IMR-90 (cell line): Measurements from ENCODE around the gene TXNDC11. TPM values are rescaled to one million over a fixed set of nuclear protein-coding genes. Genes with fewer than 3 reads are reported as not detected.

Experiments
- ATAC-seq: fragments of 200-7000 bp; cut with Tn5 transposase; 2 replicates; pipeline ENCODE4 v1.9.1; 2020; ENCODE audit warnings: low read depth, mild to moderate bottlenecking, moderate library complexity
- BruUV-seq: library from RNA; stranded (reverse); fragments of 400-500 nt; replicated peaks from 2 replicates; lab custom pipeline; 2021; lab: Mats Ljungman, UMichigan
- CTCF ChIA-PET: fragments of 300-600 bp; formaldehyde crosslinking; extraction: SDS; loops from one replicate; lab custom pipeline; 2021; ENCODE audit warnings: antibody characterized with exemption; lab: Yijun Ruan, JAX
- POLR2A ChIA-PET: fragments of 300-600 bp; sonication (Branson Sonifier 250); formaldehyde crosslinking; loops from one replicate; lab custom pipeline; 2022; ENCODE audit warnings: antibody characterized with exemption; ENCODE audit not compliant: unreplicated experiment; lab: Charles Lee
- DNase-seq: peaks from one replicate; pipeline ENCODE4 v3.0.0; 2013
- H2AFZ ChIP-seq: replicated peaks from 2 replicates; pipeline ENCODE3; 2013; ENCODE audit warnings: low read length, mild to moderate bottlenecking; ENCODE audit not compliant: poor library complexity
- H2AK5ac ChIP-seq: 2 replicates; pipeline ENCODE4 v1.6.1; 2013; ENCODE audit warnings: low read depth, low read length, inconsistent platforms
- H2AK9ac ChIP-seq: replicated peaks from 2 replicates; pipeline ENCODE3; 2013; ENCODE audit warnings: mild to moderate bottlenecking, low read depth, low read length, moderate library complexity; ENCODE audit not compliant: poor library complexity
- H2BK120ac ChIP-seq: 2 replicates; pipeline ENCODE4 v1.6.1; 2013; ENCODE audit warnings: low read depth, low read length, inconsistent platforms
- H2BK15ac ChIP-seq: 3 replicates; pipeline ENCODE4 v1.6.1; 2013; ENCODE audit warnings: low read depth, low read length, inconsistent platforms
- H2BK20ac ChIP-seq: 2 replicates; pipeline ENCODE4 v1.6.1; 2013; ENCODE audit warnings: low read depth, mild to moderate bottlenecking, inconsistent platforms, low read length, moderate library complexity
- H2BK5ac ChIP-seq: 2 replicates; pipeline ENCODE4 v1.6.1; 2013; ENCODE audit warnings: mild to moderate bottlenecking, low read depth, low read length, inconsistent platforms; ENCODE audit not compliant: poor library complexity, severe bottlenecking
- H3K14ac ChIP-seq: replicated peaks from 2 replicates; pipeline ENCODE4 v1.6.1; 2013; ENCODE audit warnings: low read depth, low read length, inconsistent platforms
- H3K18ac ChIP-seq: 2 replicates; pipeline ENCODE4 v1.6.1; 2013; ENCODE audit warnings: low read depth, low read length, control low read depth
- H3K23ac ChIP-seq: 2 replicates; pipeline ENCODE4 v1.6.1; 2013; ENCODE audit warnings: low read depth, low read length, inconsistent platforms
- H3K27ac ChIP-seq: 2 replicates; pipeline ENCODE4 v1.5.1; 2013; ENCODE audit warnings: mild to moderate bottlenecking, control low read depth, low read length; ENCODE audit not compliant: insufficient read depth
- H3K27me3 ChIP-seq: 2 replicates; pipeline ENCODE4 v1.6.1; 2013; ENCODE audit warnings: low read length; ENCODE audit not compliant: control insufficient read depth, insufficient read depth
- H3K36me3 ChIP-seq: 2 replicates; pipeline ENCODE4 v1.6.1; 2013; ENCODE audit warnings: low read length, mixed read lengths; ENCODE audit not compliant: control insufficient read depth, insufficient read depth
- H3K4ac ChIP-seq: 2 replicates; pipeline ENCODE4 v1.6.1; 2013; ENCODE audit warnings: low read depth, low read length, inconsistent platforms
- H3K4me1 ChIP-seq: 2 replicates; pipeline ENCODE4 v1.6.1; 2013; ENCODE audit warnings: low read length, mixed read lengths; ENCODE audit not compliant: control insufficient read depth, insufficient read depth
- H3K4me2 ChIP-seq: 2 replicates; pipeline ENCODE4 v1.6.1; 2013; ENCODE audit warnings: low read depth, mild to moderate bottlenecking, control low read depth, low read length, moderate library complexity
- H3K4me3 ChIP-seq: 2 replicates; pipeline ENCODE4 v1.5.1; 2013; ENCODE audit warnings: low read depth, mild to moderate bottlenecking, control low read depth, low read length, moderate library complexity; ENCODE audit not compliant: insufficient read depth
- H3K56ac ChIP-seq: 2 replicates; pipeline ENCODE4 v1.6.1; 2013; ENCODE audit warnings: low read length, inconsistent platforms; ENCODE audit not compliant: insufficient read depth; ENCODE audit errors: extremely low read depth
- H3K79me1 ChIP-seq, 2 experiments: 2 replicates each; pipeline ENCODE4 v1.6.1; 2013; ENCODE audit warnings: low read length in 2 of 2, inconsistent platforms in 1 of 2, low read depth in 1 of 2
- H3K9ac ChIP-seq: 2 replicates; pipeline ENCODE4 v1.6.1; 2013; ENCODE audit warnings: low read depth, low read length, control low read depth
- H3K9me1 ChIP-seq: 2 replicates; pipeline ENCODE4 v1.6.1; 2013; ENCODE audit warnings: low read length, inconsistent platforms; ENCODE audit not compliant: insufficient read depth
- H3K9me3 ChIP-seq: 2 replicates; pipeline ENCODE4 v1.6.1; 2013; ENCODE audit warnings: low read length; ENCODE audit not compliant: control insufficient read depth, insufficient read depth
- H4K20me1 ChIP-seq: 2 replicates; pipeline ENCODE4 v1.6.1; 2013; ENCODE audit warnings: low read length, inconsistent platforms; ENCODE audit not compliant: insufficient read depth
- H4K5ac ChIP-seq: 2 replicates; pipeline ENCODE4 v1.6.1; 2013; ENCODE audit warnings: mild to moderate bottlenecking, low read depth, low read length, control low read depth
- H4K8ac ChIP-seq, 2 experiments: 2 replicates each; pipeline ENCODE4 v1.6.1; 2013; ENCODE audit warnings: low read depth in 2 of 2, low read length in 2 of 2, control low read depth in 1 of 2, inconsistent platforms in 1 of 2
- H4K91ac ChIP-seq: 2 replicates; pipeline ENCODE4 v1.6.1; 2013; ENCODE audit warnings: low read depth, low read length, inconsistent platforms; ENCODE audit not compliant: insufficient read depth
- MAFK ChIP-seq: IDR thresholded peaks from 2 replicates; pipeline ENCODE4 v1.6.1; 2012; ENCODE audit warnings: low read depth, low read length, improper control_type of control experiment
- RFX5 ChIP-seq: IDR thresholded peaks from 2 replicates; pipeline ENCODE4 v1.8.0; 2012; ENCODE audit warnings: low read depth, mild to moderate bottlenecking, low read length, moderate library complexity
- WGBS, 2 experiments: methylation state at CpG; one replicate each; pipeline versions ENCODE4 v1.1.5 to v1.1.7; 2013; ENCODE audit warnings: missing lambda C conversion rate in 2 of 2; ENCODE audit not compliant: insufficient read length in 1 of 2; ENCODE audit errors: extremely low coverage in 2 of 2; 5-methylcytosine and 5-hydroxymethylcytosine counted together
- dilution Hi-C: fragments of 300-500 bp; cut with HindIII; formaldehyde crosslinking; loops from one replicate; pipeline ENCODE4 v1.14.3; 2018; ENCODE audit warnings: low sequenced_read_pairs; ENCODE audit not compliant: unreplicated experiment
- in situ Hi-C: fragments of 300-500 bp; cut with MboI; formaldehyde crosslinking; loops from 3 replicates; pipeline ENCODE4 v1.14.3; 2019; ENCODE audit warnings: low sequenced_read_pairs, inconsistent platforms, mixed read lengths
- intact Hi-C: fragments of 100-400 bp; cut with micrococcal nuclease; formaldehyde crosslinking; loops from 2 replicates; pipeline ENCODE4 v1.10.0; 2022
- polyA plus RNA-seq, 3 experiments: library from polyadenylated mRNA; depleted of rRNA; stranded (reverse); fragments of >200 nt; gene quantifications; 2 replicates each; pipeline ENCODE4 v1.2.3, GENCODE V29; 2012; ENCODE audit warnings: low replicate concordance in 1 of 3
- total RNA-seq: library from RNA; depleted of rRNA; stranded (reverse); fragments of >200 nt; gene quantifications from 2 replicates; pipeline ENCODE4 v1.2.3, GENCODE V29; 2012

TXNDC11 gene
- total and polyA plus RNA-seq, 2 of the 4 experiments (the other 2 are of a cell fraction) = 25.3 to 42.9 TPM

DNA sequence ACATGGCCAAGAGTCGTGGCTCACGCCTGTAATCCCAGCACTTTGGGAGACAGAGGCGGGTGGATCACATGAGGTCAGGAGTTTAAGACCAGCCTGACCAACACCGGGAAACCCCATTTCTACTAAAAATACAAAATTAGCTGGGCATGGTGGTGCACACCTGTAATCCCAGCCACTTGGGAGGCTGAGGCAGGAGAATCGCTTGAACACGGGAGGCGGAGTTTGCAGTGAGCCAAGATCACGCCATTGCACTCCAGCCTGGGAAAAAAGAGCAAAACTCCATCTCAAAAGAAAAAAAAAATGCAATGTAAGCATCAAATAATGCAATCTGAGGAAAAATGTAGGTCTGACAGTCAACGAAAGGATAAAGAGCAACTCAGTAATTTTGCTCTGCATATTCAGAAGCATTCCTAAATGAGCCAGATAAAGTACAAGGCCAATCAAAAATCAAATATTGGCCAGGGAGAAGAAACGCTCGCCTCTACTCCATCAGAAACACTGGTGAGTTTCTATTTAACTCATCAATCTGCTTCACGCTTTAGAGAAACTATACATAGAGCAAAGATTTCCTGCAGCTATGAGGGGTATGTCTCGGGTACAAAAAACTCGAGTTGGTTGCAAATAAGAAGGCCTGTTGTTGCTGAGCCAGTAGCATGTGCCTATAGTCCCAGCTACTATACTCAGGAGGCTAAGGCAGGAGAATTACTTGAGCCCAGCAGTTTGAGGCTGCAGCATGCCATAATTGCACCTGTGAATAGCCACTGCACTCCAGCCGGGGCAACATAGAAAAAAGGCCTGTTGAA lies 3.7 kb downstream of the TXNDC11 start:
- Histone ChIP-seq H2AK9ac (no peak overlapping the region), H3K14ac (no peak overlapping the region), H3K36me3 (peaks cover 17% of the 10 kb centered on the region), H4K8ac (no peak overlapping the region), H2AK5ac (no peak overlapping the region), H4K20me1 (peaks cover 52% of the 10 kb centered on the region), H3K56ac (no peak overlapping the region), H3K9ac (no peak overlapping the region), H2BK120ac (no peak overlapping the region), H2BK15ac (no peak overlapping the region), H3K9me1 (peaks cover 8% of the 10 kb centered on the region), H3K18ac (no peak overlapping the region), H3K27me3 (no peaks in the 10 kb centered on the region), H2BK5ac (no peak overlapping the region), H3K27ac (no peak overlapping the region), H3K4ac (no peak overlapping the region), H4K91ac (no peak overlapping the region), H3K79me1 (peaks cover 17 to 75% of the 10 kb centered on the region in 2 experiments), H3K4me3 (no peak overlapping the region), H3K4me1 (peaks cover 14% of the 10 kb centered on the region), H2AFZ (no peak overlapping the region), H4K5ac (no peak overlapping the region), H2BK20ac (no peak overlapping the region), H3K4me2 (no peak overlapping the region), H3K23ac (no peak overlapping the region), H3K9me3 (no peaks in the 10 kb centered on the region)
- intact Hi-C loops = no loop called here
- TF ChIP-seq RFX5 (no peak), MAFK (peak; percentile 63)
- in situ Hi-C loops = no loop called here
- no CpG with 5 or more reads among the region's 15 CpGs for WGBS, 2 experiments
- CTCF ChIA-PET = no interaction called here
- POLR2A ChIA-PET = no interaction called here
- DNase-seq (no peak), ATAC-seq (no peak)
- dilution Hi-C loops = no loop called here
- no TSS peak for BruUV-seq
